Adrenal gland (tissue), 5 donors: ENCODE data around the gene ZDHHC20.

Experiments used
- CTCF ChIP-seq, 6 experiments: fragments of 450-650 bp in 4 of 6; fragments of 200-600 bp in 2 of 6; sonication (generic) in 1 of 6; IDR thresholded peaks; 1 replicate in 5 of 6; 2 replicates in 1 of 6; pipeline versions ENCODE4 v1.5.1 to v1.8.0; 2016 to 2021; ENCODE audit warnings: antibody characterized with exemption in 6 of 6, mild to moderate bottlenecking in 2 of 6, moderate library complexity in 1 of 6
- POLR2A ChIP-seq, 2 donors: fragments of 450-650 bp; IDR thresholded peaks; one replicate each; pipeline ENCODE4 v1.6.1; 2017; ENCODE audit warnings: antibody characterized with exemption in 2 of 2, mild to moderate bottlenecking in 2 of 2, moderate library complexity in 1 of 2
- donor health status: DM: no; HTN: no; CAD: no.

DNA sequence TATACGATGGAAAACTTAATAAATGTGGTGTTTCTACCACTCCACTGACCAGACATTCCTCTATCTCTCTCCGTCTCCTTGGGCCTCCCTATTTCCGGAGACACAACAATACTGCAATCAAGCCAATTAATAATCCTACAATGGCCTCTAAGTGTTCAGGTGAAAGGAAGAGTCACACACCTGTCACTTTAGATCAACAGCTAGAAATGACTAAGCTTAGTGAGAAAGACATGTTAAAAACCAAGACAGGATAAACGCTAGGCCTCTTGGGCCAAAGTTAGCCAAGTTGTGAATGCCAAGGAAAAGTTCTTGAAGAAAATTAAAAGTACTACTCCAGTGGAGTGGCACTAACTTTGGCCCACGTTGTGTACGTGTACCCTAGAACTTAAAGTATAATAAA is 22.5 kb downstream of the ZDHHC20 start:
- no peak for TF ChIP-seq CTCF (IDR thresholded peaks at IDR 0.05)
- no peak for TF ChIP-seq POLR2A (IDR thresholded peaks at IDR 0.05)
